Keratinocyte (primary cell): ENCODE measurements around the gene UBQLN4. TPM values are rescaled to one million over a fixed set of nuclear protein-coding genes. Genes with fewer than 3 reads are reported as not detected.

ENCODE experiments used
- DNase-seq: peaks from one replicate; pipeline ENCODE4 v3.0.0-alpha.2; 2011; ENCODE audit warnings: low read depth, missing footprints, low spot score
- FAIRE-seq: peaks from 2 replicates; lab custom pipeline; 2011; peaks lifted over from hg19 to GRCh38; lab: Jason Lieb, UNC
- H2AFZ ChIP-seq: 2 replicates; pipeline ENCODE4 v1.6.0; 2012; ENCODE audit warnings: low read length, control low read depth, inconsistent platforms; ENCODE audit not compliant: control insufficient read depth
- H3K27ac ChIP-seq: 2 replicates; pipeline ENCODE4 v1.5.1; 2011; ENCODE audit warnings: low read length; ENCODE audit not compliant: control insufficient read depth, insufficient read depth
- H3K27me3 ChIP-seq: 3 replicates; pipeline ENCODE4 v1.6.0; 2011; ENCODE audit warnings: low read length; ENCODE audit not compliant: control insufficient read depth, insufficient read depth; ENCODE audit errors: extremely low read depth
- H3K36me3 ChIP-seq, 2 experiments: 2 replicates in 1 of 2; 3 replicates in 1 of 2; pipeline ENCODE4 v1.5.1; 2011; ENCODE audit warnings: low read length in 2 of 2, mild to moderate bottlenecking in 1 of 2; ENCODE audit not compliant: control insufficient read depth in 2 of 2, insufficient read depth in 2 of 2; ENCODE audit errors: extremely low read depth in 1 of 2
- H3K4me1 ChIP-seq: 3 replicates; pipeline ENCODE4 v1.5.1; 2011; ENCODE audit warnings: low read length; ENCODE audit not compliant: control insufficient read depth, insufficient read depth; ENCODE audit errors: extremely low read depth
- H3K4me2 ChIP-seq: 3 replicates; pipeline ENCODE4 v1.6.0; 2011; ENCODE audit warnings: low read depth, low read length; ENCODE audit not compliant: control insufficient read depth, insufficient read depth; ENCODE audit errors: extremely low read depth
- H3K4me3 ChIP-seq, 3 experiments: fragments of 200-600 bp in 1 of 3; sonication (generic) in 1 of 3; 2 replicates in 2 of 3; 3 replicates in 1 of 3; pipeline ENCODE4 v1.5.1; 2011 to 2016; ENCODE audit warnings: low read length in 3 of 3, mild to moderate bottlenecking in 3 of 3, control low read depth in 2 of 3, inconsistent platforms in 1 of 3, low read depth in 1 of 3, mixed read lengths in 1 of 3, mixed run types in 1 of 3, moderate library complexity in 1 of 3; ENCODE audit not compliant: control insufficient read depth in 2 of 3, insufficient read depth in 2 of 3; ENCODE audit errors: extremely low read depth in 1 of 3
- H3K79me2 ChIP-seq: 2 replicates; pipeline ENCODE4 v1.6.0; 2012; ENCODE audit warnings: low read length; ENCODE audit not compliant: control insufficient read depth, insufficient read depth
- H3K9ac ChIP-seq: 3 replicates; pipeline ENCODE4 v1.6.0; 2011; ENCODE audit warnings: low read length; ENCODE audit not compliant: control insufficient read depth, insufficient read depth; ENCODE audit errors: extremely low read depth
- H3K9me1 ChIP-seq: 3 replicates; pipeline ENCODE4 v1.6.0; 2011; ENCODE audit warnings: low read length; ENCODE audit not compliant: control insufficient read depth, insufficient read depth; ENCODE audit errors: extremely low read depth
- H3K9me3 ChIP-seq: 2 replicates; pipeline ENCODE4 v1.5.1; 2012; ENCODE audit warnings: low read depth, low read length; ENCODE audit not compliant: control insufficient read depth
- H4K20me1 ChIP-seq: 3 replicates; pipeline ENCODE4 v1.6.0; 2011; ENCODE audit warnings: low read length; ENCODE audit not compliant: control insufficient read depth, insufficient read depth; ENCODE audit errors: extremely low read depth
- CTCF ChIP-seq, 3 experiments: IDR thresholded peaks in 1 of 3; conservative IDR thresholded peaks in 1 of 3; optimal IDR thresholded peaks in 1 of 3; 2 replicates in 2 of 3; 3 replicates in 1 of 3; pipeline versions ENCODE3 to v1.5.1; 2011; ENCODE audit warnings: low read length in 3 of 3, mild to moderate bottlenecking in 3 of 3, moderate library complexity in 2 of 3, control low read depth in 1 of 3, inconsistent platforms in 1 of 3; ENCODE audit not compliant: insufficient read depth in 2 of 3; ENCODE audit errors: extremely low read depth in 1 of 3
- EZH2 ChIP-seq: IDR thresholded peaks from one replicate; pipeline ENCODE4 v1.6.1; 2012; ENCODE audit warnings: inconsistent platforms, mild to moderate bottlenecking, low read length, moderate library complexity
- dilution Hi-C: fragments of 300-500 bp; cut with MboI; formaldehyde crosslinking; loops from one replicate; pipeline ENCODE4 v1.7.0; 2020; ENCODE audit warnings: low sequenced_read_pairs; ENCODE audit not compliant: extremely low pct_ligation_motif_present
- polyA plus RNA-seq, 5 experiments: library from polyadenylated mRNA; depleted of rRNA in 3 of 5; stranded (reverse) in 3 of 5; stranded (forward) in 1 of 5; unstranded in 1 of 5; fragments of >200 nt; gene quantifications; 1 replicate in 1 of 5; 2 replicates in 3 of 5; 3 replicates in 1 of 5; pipeline versions ENCODE4 v1.2.1 to v1.2.3, GENCODE V29; 2011 to 2012; ENCODE audit warnings: missing spikeins in 2 of 5, low read depth in 1 of 5, low replicate concordance in 1 of 5

Gene UBQLN4
- polyA plus RNA-seq, 1 donor (not counting 4 experiments of a cell fraction or from before 2014, with no cell fraction given): 35.8 TPM

- DNase-seq: no peak
- H3K9me3 ChIP-seq: no peaks in the 10 kb centered on the region
- no peak overlapping the region for H2AFZ ChIP-seq
- no peaks in the 10 kb centered on the region for H3K36me3 ChIP-seq
- no peak for TF ChIP-seq CTCF (optimal IDR thresholded peaks at IDR 0.05 in 1 of 3, IDR thresholded peaks at IDR 0.05 in 1 of 3, conservative IDR thresholded peaks at IDR 0.05 in 1 of 3; ENCODE audit: extremely low read depth in 1 of 3, insufficient read depth in 2 of 3, low read length in 3 of 3)
- TF ChIP-seq EZH2: no peak
- no peaks in the 10 kb centered on the region for H4K20me1 ChIP-seq
- no peaks in the 10 kb centered on the region for H3K9me1 ChIP-seq
- no peak for FAIRE-seq
- no peak overlapping the region for H3K27ac ChIP-seq
- no peak overlapping the region for H3K4me3 ChIP-seq
- no peak overlapping the region for H3K4me2 ChIP-seq
- H3K79me2 ChIP-seq: no peaks in the 10 kb centered on the region
- H3K27me3 ChIP-seq: no peaks in the 10 kb centered on the region
- H3K4me1 ChIP-seq: no peaks in the 10 kb centered on the region
- dilution Hi-C loops: no loop called here
- H3K9ac ChIP-seq: no peak overlapping the region
Measured at GRCh38 chr1:156089704-156090103, 36.1 kb upstream of the UBQLN4 start.

GRCh38 chr1:156086256-156086662, 32.7 kb upstream of the UBQLN4 start:
- Histone ChIP-seq H3K9me1 (no peaks in the 10 kb centered on the region), H3K4me2 (no peak overlapping the region), H3K9ac (no peak overlapping the region), H3K9me3 (no peaks in the 10 kb centered on the region), H3K79me2 (no peaks in the 10 kb centered on the region), H3K4me3 (no peak overlapping the region), H2AFZ (no peak overlapping the region), H3K36me3 (no peaks in the 10 kb centered on the region), H3K27me3 (no peaks in the 10 kb centered on the region), H4K20me1 (no peaks in the 10 kb centered on the region), H3K27ac (no peak overlapping the region), H3K4me1 (peaks cover 4% of the 10 kb centered on the region)
- DNase-seq: no peak
- FAIRE-seq: no peak
- dilution Hi-C loops: no loop called here
- TF ChIP-seq EZH2: no peak
- no peak for TF ChIP-seq CTCF (optimal IDR thresholded peaks at IDR 0.05 in 1 of 3, IDR thresholded peaks at IDR 0.05 in 1 of 3, conservative IDR thresholded peaks at IDR 0.05 in 1 of 3; ENCODE audit: extremely low read depth in 1 of 3, insufficient read depth in 2 of 3, low read length in 3 of 3)
